Measurements from ENCODE around the gene APOL1. TPM values are rescaled to one million over a fixed set of nuclear protein-coding genes. Genes with fewer than 3 reads are reported as not detected.
A peak's percentile ranks its signal among the peaks of the same experiment; 100 is the strongest.

APOL1 gene
- total RNA-seq, 2 experiments from 2014 or later, result 6.4 to 7.3 TPM

GRCh38 chr22:36294293-36294620, 41.3 kb downstream of the APOL1 start:
- H3K9me3 ChIP-seq (ENCODE audit: control insufficient read depth in 1 of 2, insufficient read depth in 1 of 2, low read length in 2 of 2), result peaks cover 0 to 20% of the 10 kb centered on the region in 2 experiments
- H3K27me3 ChIP-seq (ENCODE audit: control insufficient read depth in 1 of 2, insufficient read depth in 2 of 2, low read length in 2 of 2), result no peaks in the 10 kb centered on the region
- intact Hi-C loops (cut with DNase I, micrococcal nuclease), result no loop called here
- CTCF ChIA-PET, result interaction anchor here (1.4 to 1.9 kb wide), 2 partner anchors 8 to 176 kb away, joined by 5 to 7 read pairs; no protein-coding TSS in a partner anchor
- Mint-ChIP-seq H3K27ac (peak overlapping the region; percentile 74), H3K9me3 (no peaks in the 10 kb centered on the region), H3K27me3 (no peaks in the 10 kb centered on the region), H3K36me3 (ENCODE audit: low read depth) (peaks cover 96% of the 10 kb centered on the region), H3K4me1 (ENCODE audit: low read depth) (peaks cover 29% of the 10 kb centered on the region), H3K4me3 (peak overlapping the region; percentile 20)
- no peak for DNase-seq
- H3K4me3 ChIP-seq (ENCODE audit: low read length), result no peak overlapping the region
- POLR2A ChIA-PET, result no interaction called here
- no peak overlapping the region for H3K27ac ChIP-seq (ENCODE audit: low read depth in 1 of 2, low read length in 2 of 2)
- peaks cover 57% of the 10 kb centered on the region for H3K4me1 ChIP-seq (ENCODE audit: insufficient read depth, low read length)
- peaks cover 86% of the 10 kb centered on the region for H3K36me3 ChIP-seq (ENCODE audit: insufficient read depth, low read length)
- TF ChIP-seq CTCF (IDR thresholded peaks at IDR 0.05), result no peak
- ATAC-seq (ENCODE audit: poor library complexity), result no peak

- Histone ChIP-seq H3K9me3 (ENCODE audit: control insufficient read depth in 1 of 2, insufficient read depth in 1 of 2, low read length in 2 of 2) (peaks cover 0 to 20% of the 10 kb centered on the region in 2 experiments), H3K27ac (ENCODE audit: low read depth in 1 of 2, low read length in 2 of 2) (no peak overlapping the region), H3K36me3 (ENCODE audit: insufficient read depth, low read length) (peaks cover 86% of the 10 kb centered on the region), H3K4me1 (ENCODE audit: insufficient read depth, low read length) (peaks cover 52% of the 10 kb centered on the region), H3K4me3 (ENCODE audit: low read length) (no peak overlapping the region), H3K27me3 (ENCODE audit: control insufficient read depth in 1 of 2, insufficient read depth in 2 of 2, low read length in 2 of 2) (no peaks in the 10 kb centered on the region)
- POLR2A ChIA-PET, result no interaction called here
- peaks cover 96% of the 10 kb centered on the region for H3K36me3 Mint-ChIP-seq (ENCODE audit: low read depth)
- H3K4me1 Mint-ChIP-seq (ENCODE audit: low read depth), result peaks cover 24% of the 10 kb centered on the region
- intact Hi-C loops (cut with DNase I, micrococcal nuclease), result no loop called here
- CTCF ChIA-PET, result interaction anchor here (1.9 kb wide), 1 partner anchor 9 kb away, joined by 7 read pairs; no protein-coding TSS in a partner anchor
- TF ChIP-seq CTCF (IDR thresholded peaks at IDR 0.05), result no peak
- peak overlapping the region; percentile 74 for H3K27ac Mint-ChIP-seq
- ATAC-seq (ENCODE audit: poor library complexity) (no peak), DNase-seq (no peak)
- no peaks in the 10 kb centered on the region for H3K9me3 Mint-ChIP-seq
- no peaks in the 10 kb centered on the region for H3K27me3 Mint-ChIP-seq
- H3K4me3 Mint-ChIP-seq, result no peak overlapping the region
These were observed 41.9 kb downstream of the APOL1 start for GRCh38 chr22:36294801-36295200.

- Mint-ChIP-seq H3K4me3 (no peak overlapping the region), H3K4me1 (ENCODE audit: low read depth) (peaks cover 20% of the 10 kb centered on the region), H3K27ac (peak overlapping the region; percentile 71), H3K9me3 (no peaks in the 10 kb centered on the region), H3K27me3 (no peaks in the 10 kb centered on the region), H3K36me3 (ENCODE audit: low read depth) (peaks cover 96% of the 10 kb centered on the region)
- Histone ChIP-seq H3K4me1 (ENCODE audit: insufficient read depth, low read length) (peaks cover 49% of the 10 kb centered on the region), H3K9me3 (ENCODE audit: control insufficient read depth in 1 of 2, insufficient read depth in 1 of 2, low read length in 2 of 2) (peaks cover 0 to 20% of the 10 kb centered on the region in 2 experiments), H3K36me3 (ENCODE audit: insufficient read depth, low read length) (peaks cover 88% of the 10 kb centered on the region), H3K27me3 (ENCODE audit: control insufficient read depth in 1 of 2, insufficient read depth in 2 of 2, low read length in 2 of 2) (no peaks in the 10 kb centered on the region), H3K27ac (ENCODE audit: low read depth in 1 of 2, low read length in 2 of 2) (no peak overlapping the region), H3K4me3 (ENCODE audit: low read length) (no peak overlapping the region)
- ChIA-PET POLR2A (no interaction called here), CTCF (interaction anchor here (0.6 to 1.9 kb wide), 2 partner anchors 9 to 205 kb away, joined by 3 to 7 read pairs; no protein-coding TSS in a partner anchor)
- intact Hi-C loops (cut with DNase I, micrococcal nuclease), result no loop called here
- no peak for TF ChIP-seq CTCF (IDR thresholded peaks at IDR 0.05)
- DNase-seq (no peak), ATAC-seq (ENCODE audit: poor library complexity) (no peak)
These were observed 42.3 kb downstream of the APOL1 start for GRCh38 chr22:36295247-36295646.
